GM18868 (cell line): ENCODE results near the gene ZBTB20.

ENCODE experiments used
- ATAC-seq: cut with Tn5 transposase; IDR thresholded peaks from one replicate; pipeline ENCODE4 v1.9.1; 2021; ENCODE audit warnings: mild to moderate bottlenecking, moderate library complexity; ENCODE audit not compliant: unreplicated experiment

ZBTB20 gene

DNA sequence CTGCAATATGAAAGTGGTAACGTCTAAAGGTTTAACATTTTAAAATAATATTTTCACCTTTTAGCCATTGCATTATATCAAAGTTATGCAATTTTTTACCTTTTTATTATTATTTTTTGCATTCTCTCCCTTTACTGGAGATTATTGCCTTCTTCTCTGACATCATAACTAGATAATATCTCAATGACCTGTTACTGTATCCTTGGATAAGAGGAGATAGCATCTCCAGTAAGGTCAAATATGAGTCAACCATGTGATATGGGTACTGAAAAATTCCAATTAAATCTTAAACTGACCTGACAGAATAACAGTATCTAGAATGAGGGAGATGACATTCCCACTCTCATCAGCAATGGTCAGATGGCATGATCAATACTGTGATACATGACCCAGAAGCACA lies 108.3 kb downstream of the ZBTB20 start:
- no peak for ATAC-seq

DNA sequence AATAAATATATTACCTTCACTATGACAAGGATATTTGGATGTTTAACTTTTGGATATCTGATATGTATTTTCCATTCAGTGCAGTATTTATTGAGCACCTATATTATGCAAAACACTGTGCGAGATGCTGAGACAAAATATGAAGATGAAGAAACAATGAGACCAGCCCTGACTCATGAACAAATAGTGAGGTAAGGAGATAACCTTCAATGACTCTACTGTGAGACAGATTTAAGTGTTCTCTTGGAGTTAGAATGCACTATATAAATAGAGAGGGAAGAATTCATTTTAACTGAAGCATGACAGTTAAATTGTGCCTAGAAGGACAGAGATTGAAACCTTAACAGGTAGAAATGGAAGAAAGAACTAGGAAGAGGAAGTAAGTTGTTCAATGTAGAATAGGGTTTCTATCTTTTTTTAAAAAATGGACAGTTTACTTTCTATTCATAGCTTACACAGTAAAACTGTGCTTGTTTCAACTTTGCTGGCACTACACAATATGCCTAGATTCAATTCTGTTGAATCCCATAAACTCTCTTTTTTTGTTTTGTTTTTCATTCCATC lies 124.2 kb downstream of the ZBTB20 start:
- peak; percentile 72 for ATAC-seq

DNA sequence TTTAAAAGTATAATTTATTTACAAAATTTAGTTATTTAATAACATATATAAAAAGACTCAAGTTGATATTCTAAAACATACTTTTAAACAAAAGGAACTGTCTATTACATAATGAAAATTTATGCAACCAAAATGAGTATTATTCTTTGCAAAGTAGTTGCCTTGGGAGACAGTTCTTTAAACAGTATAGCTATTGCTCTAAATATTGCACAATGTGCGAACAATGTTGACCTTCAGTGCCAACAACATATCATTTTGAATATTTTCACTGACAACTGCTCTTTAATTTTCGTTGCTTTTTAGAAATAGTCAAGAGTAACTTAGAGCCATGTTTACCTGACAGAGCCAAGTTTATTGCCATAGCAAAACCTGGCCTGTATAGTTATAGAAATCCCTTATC lies 124.9 kb downstream of the ZBTB20 start:
- no peak for ATAC-seq

DNA sequence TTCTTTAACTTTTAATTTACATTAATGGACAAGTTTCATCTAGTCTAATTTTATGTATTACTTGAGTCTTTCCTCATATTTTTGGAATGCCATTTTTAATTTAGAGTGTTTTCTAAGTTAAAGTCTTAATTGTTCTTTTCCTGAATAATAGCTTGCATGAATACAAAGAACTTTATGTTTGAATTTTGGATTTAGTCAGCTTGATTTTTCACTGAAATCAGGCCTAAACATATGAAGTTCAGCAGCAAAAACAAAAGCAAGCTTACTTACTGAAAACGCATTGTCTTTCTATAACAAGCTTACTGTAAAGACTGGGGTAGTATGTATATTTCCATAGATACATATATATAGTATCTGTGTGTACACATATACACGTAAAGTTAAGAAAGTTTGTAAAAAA lies 126.0 kb downstream of the ZBTB20 start:
- no peak for ATAC-seq

DNA sequence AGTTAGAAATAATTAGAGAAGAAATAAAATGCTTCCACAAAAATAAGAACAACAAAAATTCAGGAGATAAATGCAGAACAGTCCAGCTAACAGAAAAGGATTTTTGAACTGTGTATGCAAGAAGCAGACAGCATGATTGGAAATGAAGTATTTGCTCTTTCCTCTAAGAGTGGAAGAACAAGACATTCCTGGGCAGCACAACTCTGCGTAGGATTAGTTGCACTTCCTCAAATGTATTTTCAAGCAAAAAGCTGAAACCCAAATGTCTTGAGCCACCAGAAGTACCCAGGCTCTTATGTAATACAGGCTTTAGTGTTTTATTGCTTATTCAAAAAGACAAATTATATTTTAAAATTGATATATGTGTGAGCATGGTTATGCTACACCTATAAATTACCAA lies 127.2 kb downstream of the ZBTB20 start:
- ATAC-seq: peak; percentile 68

DNA sequence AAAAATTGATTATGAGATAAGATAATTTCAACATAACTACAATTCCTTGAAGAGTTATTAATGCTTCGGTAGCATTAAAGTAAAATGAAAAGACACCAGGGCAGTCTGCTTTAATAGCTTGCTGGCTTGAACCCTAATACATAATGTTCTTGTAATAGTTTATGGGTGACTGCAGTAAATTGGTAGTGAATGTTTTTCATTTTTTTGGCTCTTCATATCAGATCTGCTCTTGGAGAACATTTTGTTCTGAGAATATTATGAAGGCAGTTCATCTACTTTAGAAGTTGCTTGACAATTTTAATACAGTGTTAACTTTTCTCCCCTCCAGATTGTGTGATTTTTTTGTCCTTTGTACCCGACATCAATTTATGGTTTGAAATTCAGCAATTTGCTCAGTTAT lies 128.4 kb downstream of the ZBTB20 start:
- ATAC-seq: no peak

DNA sequence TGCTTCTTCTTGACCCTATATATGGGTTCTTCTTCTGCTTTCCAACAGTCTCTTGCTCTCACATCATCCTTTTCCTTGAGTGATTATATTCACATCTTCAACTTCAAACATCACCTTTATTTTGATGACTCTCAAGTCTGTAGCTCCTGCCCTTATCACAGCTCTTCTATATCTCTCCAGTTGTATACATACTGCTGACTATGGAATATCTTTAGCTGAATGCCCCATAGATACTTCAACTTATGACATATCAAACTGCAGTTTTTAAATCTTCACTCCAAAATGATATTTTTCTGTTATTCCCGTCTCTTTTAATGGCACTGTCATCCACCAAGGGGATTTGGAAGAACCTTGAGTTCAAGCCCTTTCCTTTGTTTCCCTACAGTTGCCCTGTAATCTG lies 139.1 kb downstream of the ZBTB20 start:
- ATAC-seq: no peak

DNA sequence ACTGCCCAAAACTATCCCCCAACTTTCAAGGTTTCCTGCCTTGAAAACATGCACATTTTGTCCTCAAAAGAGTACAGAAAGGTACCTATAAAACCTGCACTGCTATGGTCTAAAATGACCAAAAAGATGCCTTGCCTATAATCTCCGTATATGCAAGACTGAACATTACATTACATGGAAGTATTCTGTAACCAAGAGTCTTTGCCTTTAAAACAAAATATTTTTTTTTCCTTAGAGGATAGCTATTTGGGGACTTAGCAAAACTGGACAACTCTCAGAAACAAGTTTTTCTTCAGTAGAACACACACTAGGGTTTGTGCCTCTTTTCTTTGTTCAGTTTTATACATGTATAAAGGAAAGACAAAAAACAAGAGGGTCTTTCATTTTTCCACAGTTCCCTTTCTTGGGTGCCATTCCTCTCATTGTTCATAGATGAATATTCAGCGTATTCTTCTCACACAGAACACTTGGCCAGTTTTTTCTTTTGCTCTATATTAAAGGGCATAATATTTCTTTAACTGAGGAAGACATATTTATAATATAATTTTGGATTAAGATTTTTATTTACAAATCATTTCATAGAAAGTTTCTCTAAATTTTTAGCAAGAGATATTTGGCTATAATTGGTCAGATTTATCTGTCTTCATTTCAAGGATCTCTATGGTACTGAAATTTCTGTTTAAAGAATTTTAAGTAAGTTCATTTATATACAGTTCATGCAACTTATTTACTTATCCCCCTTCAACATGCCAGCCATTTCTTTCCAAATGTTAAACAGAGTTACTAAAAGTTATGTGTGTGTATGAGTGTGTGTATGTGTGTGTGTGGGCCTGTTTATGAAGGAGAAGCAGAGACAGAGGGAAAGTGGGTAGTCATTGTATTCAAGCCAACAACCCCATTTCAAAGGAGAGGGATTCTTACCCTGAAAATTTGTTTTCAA lies 142.6 kb downstream of the ZBTB20 start:
- no peak for ATAC-seq

DNA sequence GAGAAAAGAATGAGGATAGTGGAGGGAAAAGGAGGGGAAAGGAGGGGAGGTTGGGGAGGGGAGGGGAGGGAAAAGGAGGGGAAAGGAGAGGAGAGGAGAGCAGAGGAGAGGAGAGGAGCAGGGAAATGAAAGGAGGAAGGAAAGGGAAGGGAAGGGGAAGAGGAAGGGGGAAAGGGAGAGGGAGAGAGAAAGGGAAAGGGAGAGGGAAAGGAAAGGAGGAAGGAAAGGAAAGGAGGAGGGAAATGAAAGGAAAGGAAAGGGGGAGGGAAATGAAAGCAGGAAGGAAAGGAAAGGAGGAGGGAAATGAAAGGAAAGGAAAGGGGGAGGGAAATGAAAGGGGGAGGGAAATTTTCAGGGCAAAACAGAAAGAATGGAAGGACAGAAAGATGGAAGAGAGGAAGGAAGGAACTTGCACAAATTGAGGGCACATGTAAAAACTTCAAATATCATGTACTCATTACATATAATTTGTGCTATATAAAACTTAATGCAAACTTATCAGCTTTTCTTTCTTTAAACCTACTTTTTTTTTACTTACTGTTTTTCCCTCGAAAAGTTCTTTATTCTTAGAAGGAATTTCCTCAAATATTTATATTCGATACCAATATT lies 148.0 kb downstream of the ZBTB20 start:
- no peak for ATAC-seq

DNA sequence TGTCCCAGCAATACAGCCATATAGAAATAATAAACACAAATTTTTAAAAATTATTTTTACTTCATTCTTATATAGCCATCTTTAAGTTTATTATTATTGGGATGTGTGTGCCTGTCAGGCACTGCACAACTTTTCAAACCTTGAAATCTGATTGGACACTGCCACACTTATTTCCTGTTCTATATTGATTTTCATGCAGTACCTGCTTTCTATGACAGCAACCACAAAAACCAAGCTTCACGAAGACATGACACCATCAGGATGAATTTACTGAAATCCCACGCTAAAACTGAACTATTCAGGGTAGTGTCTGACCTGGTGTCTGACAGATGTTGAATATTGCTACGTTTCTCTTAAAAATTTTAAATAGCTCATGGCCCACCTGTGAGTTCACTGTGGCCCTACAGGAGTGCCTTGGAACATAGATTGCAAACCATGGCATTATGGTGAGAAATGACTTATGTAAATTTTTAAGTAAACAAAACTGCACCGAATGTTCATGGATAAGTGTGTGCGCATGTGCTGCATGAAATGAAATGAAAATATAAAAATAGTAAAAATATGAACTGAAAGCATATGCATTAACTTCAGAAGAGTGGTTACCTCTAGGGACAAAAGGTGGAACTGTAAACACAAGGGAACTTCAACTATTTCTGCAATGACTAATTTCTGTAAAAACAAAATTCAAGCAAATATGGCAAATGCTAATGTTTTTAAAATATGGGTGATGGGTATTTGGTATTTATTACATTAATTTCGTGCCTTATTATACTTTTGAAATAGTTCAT lies 152.3 kb downstream of the ZBTB20 start:
- peak; percentile 83 for ATAC-seq

DNA sequence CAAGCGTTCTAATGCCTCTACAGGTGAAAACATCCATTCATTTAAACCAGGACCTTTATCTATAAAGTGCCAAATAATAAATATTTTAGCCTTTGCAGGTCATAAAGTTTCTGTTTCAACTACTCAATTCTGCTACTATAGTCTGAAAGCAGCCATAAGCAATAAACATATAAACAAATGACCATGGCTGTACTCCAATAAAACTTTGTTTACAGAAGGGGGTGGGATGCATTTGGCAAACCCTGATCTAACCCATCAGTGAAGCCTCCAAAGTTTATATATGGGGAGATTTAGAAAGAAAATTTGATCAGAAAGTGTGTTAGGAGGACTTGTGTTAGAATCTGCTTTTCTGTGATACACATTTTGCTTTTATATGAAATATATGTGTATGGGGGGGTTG lies 161.3 kb downstream of the ZBTB20 start:
- no peak for ATAC-seq

DNA sequence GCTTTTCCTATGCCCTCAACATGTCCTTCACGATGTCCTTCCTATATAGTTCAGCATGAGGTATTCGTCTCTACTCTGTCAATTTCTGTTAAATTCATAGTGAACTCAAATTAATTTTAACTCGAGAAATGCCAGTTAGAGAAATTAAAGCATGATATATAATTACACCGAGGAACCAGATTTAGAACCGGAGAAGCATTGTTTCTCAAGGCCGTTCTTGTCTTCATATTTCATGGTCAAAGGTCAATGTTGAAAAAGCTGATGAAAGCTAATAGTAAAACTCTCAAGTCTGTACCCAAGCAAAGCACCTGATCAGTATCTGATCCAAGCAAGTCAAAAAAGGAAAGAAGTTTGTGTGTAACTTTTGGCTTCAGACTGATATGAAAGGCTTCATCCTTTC lies 163.8 kb downstream of the ZBTB20 start:
- ATAC-seq: no peak

DNA sequence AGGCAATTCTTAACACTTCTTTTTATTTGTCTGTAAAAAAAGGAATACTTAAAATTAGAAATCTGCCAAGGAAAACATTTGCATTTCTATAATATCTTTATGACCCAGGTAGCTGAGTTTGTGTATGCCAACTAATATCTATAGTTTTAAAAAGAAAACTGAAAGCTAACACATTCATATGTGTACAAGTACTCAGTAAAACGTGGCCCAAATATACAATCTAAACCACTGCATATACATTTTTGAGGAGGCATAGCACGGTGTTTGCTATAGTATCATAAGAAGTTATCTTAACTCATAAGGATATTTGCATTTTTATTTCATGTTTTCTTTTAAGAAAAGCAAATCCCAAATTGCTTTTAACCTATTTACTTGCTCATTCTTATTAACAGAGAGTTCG lies 172.7 kb downstream of the ZBTB20 start:
- peak; percentile 97 for ATAC-seq

DNA sequence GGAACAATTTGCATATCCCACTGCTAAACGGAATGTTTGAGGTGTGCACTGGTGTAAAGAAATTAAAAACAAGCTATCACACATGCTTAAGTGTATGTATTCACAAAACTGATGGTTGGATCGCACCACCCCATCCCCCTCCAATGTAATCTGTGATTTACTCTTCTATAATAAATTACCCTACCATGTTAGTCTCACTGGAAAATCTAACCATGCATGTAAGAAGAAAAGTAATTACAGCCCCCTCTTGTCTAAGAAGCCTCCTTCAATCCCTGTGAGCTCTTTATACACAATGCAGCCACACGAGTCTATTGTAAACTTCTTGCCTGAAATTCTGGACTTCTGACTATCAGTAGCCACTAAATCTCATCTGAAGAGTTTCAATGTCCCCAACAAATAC lies 173.6 kb downstream of the ZBTB20 start:
- no peak for ATAC-seq

DNA sequence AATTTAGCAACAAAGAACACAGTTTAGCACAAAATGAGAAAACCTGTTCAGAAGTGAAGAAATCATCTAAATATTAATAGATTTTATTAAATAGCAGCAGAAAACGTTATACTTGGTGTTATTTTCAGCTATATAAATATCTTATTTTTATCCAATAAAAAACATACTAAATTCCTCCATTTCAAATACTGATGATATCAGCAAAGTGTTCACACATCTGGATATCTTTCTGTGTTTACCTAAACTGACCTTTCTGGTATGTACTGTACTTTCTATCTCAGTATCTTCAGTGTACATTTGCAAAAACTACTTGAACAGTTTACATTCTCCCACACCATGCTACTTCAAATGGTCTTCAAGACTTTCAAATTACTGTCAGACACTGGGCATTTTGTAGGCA lies 179.9 kb downstream of the ZBTB20 start:
- no peak for ATAC-seq

DNA sequence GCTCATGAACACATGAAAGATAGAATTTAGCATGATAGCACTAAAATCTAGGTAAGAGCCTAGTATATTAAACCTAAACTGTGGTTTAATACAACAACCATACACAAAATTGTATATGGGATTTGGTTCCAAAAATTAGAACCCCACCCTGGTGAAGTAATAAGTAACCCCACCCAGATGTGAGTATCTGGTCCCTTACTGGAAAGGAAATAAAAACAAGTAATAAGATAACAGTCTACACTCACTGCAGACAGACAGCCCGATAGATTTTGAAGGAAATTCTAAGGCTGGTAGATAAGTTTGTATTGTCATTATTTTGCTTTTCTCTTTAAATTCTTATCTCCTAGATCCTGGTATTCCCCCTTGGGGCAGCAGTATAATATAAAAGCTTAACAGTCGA lies 184.9 kb downstream of the ZBTB20 start:
- no peak for ATAC-seq

DNA sequence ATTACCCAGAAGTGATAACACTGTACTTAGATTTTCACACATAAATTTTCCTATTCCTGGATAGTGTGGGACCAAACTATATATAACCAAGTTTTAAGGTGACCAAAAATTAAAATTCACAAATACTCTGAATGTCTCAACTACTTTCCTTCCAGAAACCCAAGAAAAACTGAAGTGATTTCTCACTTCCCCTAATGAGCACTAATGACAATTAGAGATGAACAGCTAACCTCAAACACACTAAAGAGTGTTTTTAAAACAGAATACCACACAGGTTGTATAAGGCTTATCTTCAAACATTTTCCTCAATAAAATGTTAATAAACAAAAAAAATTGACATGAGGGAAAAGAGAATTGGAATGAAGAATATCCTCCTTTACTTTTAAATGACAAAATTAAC lies 188.2 kb downstream of the ZBTB20 start:
- no peak for ATAC-seq

DNA sequence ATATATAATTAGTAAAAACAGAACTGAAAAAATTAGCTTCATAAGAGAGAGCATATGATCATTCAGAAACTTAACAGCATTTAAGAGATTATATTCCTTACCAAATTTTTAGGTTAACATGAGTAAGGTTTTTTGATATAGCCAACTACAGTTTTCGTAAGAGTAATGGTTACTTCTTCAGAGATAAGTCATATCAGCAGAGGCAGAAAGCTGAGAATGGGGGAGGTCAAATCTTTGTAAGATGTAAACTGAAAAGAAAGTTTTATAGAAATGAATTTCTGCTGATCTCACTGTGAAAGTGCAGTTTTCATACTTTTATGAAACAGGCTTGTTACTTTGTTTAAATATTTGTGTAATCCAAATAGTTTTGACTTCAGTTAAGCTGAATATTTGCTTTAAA lies 193.3 kb downstream of the ZBTB20 start:
- no peak for ATAC-seq

DNA sequence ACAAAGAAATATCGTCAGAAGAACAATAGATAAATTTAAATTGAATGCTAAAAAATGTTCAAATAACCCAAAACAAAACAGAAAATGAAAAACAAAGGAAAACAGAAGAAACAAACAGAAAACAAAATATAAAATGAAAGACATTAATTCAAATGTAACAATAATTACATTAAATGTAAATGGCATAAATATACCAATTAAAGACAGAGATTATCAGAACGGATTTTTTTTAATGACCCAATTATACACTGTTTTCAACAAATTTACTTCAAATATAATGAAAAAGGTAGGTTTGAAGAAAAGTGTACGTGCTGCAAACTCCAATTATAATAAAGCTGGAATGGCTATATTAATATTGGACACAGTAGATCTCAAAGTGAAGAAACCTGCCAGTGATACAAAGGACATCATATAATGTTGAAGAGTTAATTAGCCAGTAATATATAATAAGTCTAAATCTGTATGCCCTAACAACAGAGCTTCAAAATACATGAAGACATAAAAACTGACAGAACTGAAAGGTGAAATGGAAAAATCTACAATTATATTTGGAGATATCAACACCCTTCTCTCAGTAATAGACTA lies 193.8 kb downstream of the ZBTB20 start:
- no peak for ATAC-seq

DNA sequence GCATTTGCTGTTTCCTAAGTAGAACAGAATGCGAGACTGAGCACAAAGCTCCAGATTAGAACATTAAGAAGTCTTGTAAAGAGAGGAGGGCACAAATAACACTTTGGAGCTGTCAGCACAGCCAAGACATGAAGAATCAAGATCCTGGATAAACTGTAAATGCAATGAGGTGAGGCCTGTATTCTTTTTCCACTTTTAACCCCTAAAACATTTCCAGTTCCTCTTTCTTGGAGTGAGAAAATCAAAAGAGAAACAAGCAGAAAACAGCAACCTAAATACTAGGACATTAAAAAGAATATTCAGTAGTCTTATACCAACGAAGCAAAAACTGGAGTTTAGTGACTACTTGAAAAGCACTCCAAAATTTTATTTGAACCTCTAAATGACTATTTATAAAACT lies 204.3 kb downstream of the ZBTB20 start:
- peak; percentile 52 for ATAC-seq
